ENCODE results near the gene RBP2.

Gene RBP2

GRCh38 chr3:139449566-139449965 is 26.8 kb downstream of the RBP2 start:
- no peak for TF ChIP-seq CTCF (IDR thresholded peaks at IDR 0.05; ENCODE audit: control insufficient read depth, extremely low read depth, insufficient read depth)
- no peak overlapping the region for H3K4me3 ChIP-seq (ENCODE audit: low read depth, low read length)
- no peak for DNase-seq (ENCODE audit: low read depth)

- no peak for DNase-seq (ENCODE audit: low read depth)
- TF ChIP-seq CTCF (IDR thresholded peaks at IDR 0.05; ENCODE audit: control insufficient read depth, extremely low read depth, insufficient read depth) = no peak
- no peak overlapping the region for H3K4me3 ChIP-seq (ENCODE audit: low read depth, low read length)
Observed at GRCh38 chr3:139448104-139448503, 28.2 kb downstream of the RBP2 start.

- TF ChIP-seq CTCF (IDR thresholded peaks at IDR 0.05; ENCODE audit: control insufficient read depth, extremely low read depth, insufficient read depth) = no peak
- no peak for DNase-seq (ENCODE audit: low read depth)
- no peak overlapping the region for H3K4me3 ChIP-seq (ENCODE audit: low read depth, low read length)
Observed at GRCh38 chr3:139447486-139447885, 28.8 kb downstream of the RBP2 start.

- no peak for TF ChIP-seq CTCF (IDR thresholded peaks at IDR 0.05; ENCODE audit: control insufficient read depth, extremely low read depth, insufficient read depth)
- no peak for DNase-seq (ENCODE audit: low read depth)
- H3K4me3 ChIP-seq (ENCODE audit: low read depth, low read length) = no peak overlapping the region
Observed at GRCh38 chr3:139444446-139444845, 31.9 kb downstream of the RBP2 start.

- no peak for TF ChIP-seq CTCF (IDR thresholded peaks at IDR 0.05; ENCODE audit: control insufficient read depth, extremely low read depth, insufficient read depth)
- H3K4me3 ChIP-seq (ENCODE audit: low read depth, low read length) = no peak overlapping the region
- DNase-seq (ENCODE audit: low read depth) = no peak
Observed at GRCh38 chr3:139443186-139443585, 33.1 kb downstream of the RBP2 start.

GRCh38 chr3:139441656-139442055 is 34.7 kb downstream of the RBP2 start:
- TF ChIP-seq CTCF (IDR thresholded peaks at IDR 0.05; ENCODE audit: control insufficient read depth, extremely low read depth, insufficient read depth) = no peak
- H3K4me3 ChIP-seq (ENCODE audit: low read depth, low read length) = no peak overlapping the region
- no peak for DNase-seq (ENCODE audit: low read depth)

All from LNCaP clone FGC (cell line).